Central memory CD4-positive, alpha-beta T cell (primary cell): ENCODE results near the gene POLR2L.
A peak's percentile ranks its signal among the peaks of the same experiment; 100 is the strongest.

ENCODE experiments used
- DNase-seq: peaks from one replicate; pipeline ENCODE4 v3.0.0; 2022

The POLR2L gene

DNA sequence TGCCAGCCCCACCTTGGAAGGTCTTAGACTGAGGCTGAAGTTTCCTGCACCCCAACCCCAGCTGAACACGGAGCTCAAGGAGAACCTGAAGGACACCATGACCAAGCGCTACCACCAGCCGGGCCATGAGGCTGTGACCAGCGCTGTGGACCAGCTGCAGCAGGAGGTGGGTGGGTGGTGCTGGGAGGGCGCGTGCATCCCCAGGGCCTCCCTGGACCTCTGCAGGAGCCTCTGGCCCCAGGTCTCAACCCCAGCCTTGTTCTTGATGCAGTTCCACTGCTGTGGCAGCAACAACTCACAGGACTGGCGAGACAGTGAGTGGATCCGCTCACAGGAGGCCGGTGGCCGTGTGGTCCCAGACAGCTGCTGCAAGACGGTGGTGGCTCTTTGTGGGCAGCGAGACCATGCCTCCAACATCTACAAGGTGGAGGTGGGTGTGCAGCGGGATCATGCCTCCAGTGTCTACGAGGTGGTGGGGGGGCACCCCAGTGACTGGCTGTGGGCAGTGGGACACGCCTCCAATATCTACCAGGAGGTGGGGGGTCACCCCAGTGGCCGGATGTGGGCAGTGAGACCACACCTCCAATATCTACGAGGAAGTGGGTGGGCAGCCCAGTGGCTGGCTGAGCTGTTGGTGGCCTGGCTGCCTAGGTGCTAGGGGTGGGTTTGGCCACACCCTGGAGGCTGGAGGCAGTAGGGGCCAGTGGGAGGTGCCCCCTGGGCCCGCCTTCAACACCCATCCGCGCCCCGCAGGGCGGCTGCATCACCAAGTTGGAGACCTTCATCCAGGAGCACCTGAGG is 4.9 kb downstream of the POLR2L start:
- no peak for DNase-seq

DNA sequence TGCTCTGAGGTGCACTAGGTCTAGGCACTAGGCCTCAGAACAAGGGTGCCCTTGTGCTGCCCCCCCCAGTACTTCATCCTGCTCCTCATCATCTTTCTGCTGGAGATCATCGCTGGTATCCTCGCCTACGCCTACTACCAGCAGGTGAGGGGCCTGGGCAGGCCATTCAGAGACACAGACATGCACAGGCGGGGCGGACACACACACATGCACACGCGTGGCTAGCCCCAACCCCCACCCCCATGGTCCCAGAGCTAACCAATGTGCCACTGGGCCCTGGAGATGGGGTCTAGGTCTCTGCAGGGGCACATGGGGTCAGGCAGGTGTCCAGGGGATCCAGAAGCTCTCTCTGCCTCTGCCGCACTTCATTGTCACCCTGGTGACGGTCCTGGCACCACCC is 5.6 kb downstream of the POLR2L start:
- DNase-seq = no peak

DNA sequence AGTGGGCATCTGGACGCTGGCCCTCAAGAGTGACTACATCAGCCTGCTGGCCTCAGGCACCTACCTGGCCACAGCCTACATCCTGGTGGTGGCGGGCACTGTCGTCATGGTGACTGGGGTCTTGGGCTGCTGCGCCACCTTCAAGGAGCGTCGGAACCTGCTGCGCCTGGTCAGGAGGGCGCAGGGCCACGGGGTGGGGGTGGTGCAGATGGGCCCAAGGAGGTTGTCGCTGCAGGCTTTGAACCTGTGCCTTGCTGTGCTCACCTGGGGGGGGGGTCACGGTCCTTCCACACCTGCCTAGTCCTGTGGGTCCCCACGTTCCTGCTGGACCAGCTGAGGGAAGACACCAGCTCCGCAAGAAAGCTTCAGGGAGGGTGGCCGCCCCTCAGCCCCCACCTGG is 6.1 kb downstream of the POLR2L start:
- no peak for DNase-seq

DNA sequence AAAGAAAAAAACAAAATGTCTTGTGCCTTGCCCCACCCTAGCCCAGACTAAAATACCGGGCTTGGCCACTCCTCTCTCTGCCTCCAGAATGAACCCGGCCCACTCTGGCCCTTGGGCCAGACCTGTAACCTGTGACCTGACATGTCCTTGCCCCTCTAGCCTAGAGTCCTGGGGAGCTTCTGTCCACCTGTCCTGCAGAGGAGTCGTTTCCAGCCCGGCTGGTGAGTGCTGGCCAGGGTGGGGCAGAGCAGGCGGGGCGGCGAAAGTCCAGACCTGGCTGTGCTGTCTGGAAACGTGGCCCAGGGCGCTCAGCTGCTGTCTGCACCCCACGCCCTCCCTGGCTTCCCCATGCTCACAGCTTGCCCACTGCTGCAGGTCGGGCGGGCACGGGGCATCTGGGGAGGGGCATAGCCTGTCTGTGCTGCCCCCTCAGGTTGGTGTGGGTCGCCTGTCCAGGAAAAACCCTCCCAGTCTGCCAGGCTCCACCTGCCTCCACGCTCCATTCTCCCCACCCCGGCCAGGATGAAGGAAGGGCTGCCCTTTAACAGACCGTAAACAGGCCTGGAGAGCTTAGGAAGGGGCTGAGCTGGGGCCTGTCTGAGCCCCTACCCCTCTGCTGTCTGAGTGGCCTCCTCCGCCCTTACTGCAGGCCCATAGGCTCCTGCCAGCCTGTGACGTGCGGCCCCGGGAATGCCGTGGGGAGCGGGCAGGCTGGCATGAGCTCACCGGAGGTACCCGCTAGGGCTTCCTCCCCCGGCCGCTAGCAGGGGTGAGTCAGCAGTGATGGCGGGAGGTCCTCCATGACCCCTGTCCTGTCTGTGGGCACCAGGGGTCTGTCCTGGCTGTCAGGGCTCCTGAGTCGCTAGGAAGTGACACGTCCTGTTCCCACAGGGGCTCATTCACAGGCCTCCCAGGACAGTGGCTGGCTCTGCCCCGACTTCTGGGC is 7.7 kb downstream of the POLR2L start:
- no peak for DNase-seq

DNA sequence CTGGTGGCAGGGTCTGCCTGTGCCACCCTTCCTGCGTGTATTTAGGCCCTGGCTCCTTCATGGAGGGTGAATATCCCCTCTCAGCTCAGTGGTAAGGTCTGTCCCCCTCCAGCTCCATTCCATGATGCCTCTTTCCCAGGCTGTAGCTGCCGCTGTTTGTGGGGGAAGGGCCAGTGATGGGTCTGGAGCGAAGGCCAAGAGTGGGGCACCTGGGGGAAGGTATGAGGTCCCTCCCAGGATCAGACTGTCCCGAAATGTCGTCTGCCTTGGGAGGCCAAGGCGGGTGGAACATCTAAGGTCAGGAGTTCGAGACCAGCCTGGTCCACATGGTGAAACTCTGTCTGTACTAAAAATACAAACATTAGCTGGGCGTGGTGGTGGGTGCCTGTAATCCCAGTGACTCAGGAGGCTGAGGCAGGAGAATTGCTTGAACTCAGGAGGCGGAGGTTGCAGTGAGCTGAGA is 8.4 kb downstream of the POLR2L start:
- DNase-seq = no peak

DNA sequence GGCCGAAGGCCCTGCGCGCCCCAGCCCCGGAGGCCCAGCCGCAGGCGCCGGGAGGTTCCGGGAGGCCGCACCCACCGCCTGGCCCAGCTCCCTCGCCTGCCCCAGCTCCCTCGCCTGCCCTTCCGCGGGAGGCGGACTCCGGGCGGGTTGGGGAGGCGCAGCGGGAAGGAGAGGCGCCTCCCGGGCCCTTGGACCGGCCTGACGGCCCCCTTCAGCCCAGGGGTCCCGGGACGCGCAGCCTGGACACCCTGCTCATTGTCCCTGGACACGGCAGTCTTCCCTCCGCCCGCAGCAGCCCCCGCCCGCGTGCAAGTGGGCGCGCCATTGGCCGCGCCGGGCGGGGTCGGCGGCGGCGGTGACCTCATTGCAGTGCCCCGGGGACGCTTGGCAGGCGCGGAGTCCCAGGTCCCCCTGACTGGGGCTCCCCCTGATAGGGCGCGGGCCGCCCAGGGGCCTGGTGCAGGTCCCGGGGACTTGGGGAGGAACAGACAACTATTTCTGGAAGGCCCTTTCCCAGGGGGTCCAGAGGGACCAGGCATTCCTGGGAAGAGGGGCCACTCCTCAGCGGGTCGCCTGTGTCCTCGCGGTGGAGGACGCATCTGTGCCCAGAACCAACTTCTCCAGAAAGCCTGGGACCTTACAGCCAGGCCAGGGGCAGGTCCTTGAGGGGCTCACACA is 9.1 kb downstream of the POLR2L start:
- DNase-seq = peak; percentile 32

DNA sequence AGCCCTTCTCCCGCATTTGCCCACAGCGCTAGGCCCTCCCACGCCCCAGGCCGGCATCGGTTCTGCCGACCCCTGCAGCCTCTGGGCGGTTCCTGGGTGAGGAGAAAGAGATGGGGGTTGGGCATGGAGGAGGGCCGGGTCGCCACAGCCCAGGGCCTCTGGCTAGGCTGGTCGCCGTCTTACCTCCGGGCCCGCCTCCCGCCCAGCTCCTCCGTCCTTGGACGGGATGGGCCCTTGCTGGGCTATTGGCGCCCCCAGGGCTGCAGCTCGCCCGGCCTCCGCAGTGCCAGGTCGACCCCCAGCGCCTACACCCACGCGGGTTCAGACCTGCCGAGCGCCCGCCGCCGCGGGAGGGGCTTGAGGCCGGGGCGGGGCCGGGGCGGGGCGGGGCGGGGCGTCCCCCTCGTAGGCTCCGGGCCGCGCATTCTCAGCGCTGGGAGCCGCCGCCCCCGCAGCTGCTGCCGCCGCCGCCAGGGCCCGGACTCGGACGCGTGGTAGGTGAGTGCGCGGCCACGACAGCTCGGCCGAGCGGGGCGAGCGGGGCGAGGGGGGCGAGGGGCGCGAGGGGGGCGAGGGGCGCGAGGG is 9.7 kb downstream of the POLR2L start, which contains the start of gene CD151:
Gene CD151, plus strand, starts transcription at position 424 of the 585 bp plus-strand sequence. CDS start 3,118 bp downstream, outside the sequence.
- DNase-seq = no peak

DNA sequence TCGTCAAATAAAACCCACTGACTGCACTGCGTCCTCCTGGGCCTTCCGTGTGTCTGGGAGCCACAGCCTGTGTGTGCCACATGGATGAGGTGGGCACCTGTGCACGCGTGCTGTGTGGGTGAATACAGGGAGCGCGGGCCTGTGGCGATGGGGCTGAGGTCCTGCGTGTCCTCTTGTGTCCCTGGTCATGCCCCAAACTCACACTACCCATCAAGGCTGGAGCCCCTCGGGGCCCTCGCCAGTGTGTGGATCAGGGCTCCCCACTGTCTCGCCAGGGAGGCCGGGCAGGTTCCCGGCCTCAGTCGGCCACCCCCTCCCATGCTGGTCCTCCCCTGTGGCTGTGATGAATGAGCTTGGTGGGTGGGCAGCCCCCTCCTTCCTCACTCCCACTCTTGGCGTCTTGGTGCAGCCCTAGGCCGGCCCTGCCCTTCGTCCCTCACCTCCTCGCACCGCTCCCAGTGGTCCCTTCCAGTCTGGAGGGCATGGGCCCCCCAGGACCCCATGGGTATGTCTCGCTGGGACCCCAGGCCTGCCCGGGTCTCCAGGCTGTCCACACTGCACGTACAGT is 10.3 kb downstream of the POLR2L start:
- DNase-seq = no peak

DNA sequence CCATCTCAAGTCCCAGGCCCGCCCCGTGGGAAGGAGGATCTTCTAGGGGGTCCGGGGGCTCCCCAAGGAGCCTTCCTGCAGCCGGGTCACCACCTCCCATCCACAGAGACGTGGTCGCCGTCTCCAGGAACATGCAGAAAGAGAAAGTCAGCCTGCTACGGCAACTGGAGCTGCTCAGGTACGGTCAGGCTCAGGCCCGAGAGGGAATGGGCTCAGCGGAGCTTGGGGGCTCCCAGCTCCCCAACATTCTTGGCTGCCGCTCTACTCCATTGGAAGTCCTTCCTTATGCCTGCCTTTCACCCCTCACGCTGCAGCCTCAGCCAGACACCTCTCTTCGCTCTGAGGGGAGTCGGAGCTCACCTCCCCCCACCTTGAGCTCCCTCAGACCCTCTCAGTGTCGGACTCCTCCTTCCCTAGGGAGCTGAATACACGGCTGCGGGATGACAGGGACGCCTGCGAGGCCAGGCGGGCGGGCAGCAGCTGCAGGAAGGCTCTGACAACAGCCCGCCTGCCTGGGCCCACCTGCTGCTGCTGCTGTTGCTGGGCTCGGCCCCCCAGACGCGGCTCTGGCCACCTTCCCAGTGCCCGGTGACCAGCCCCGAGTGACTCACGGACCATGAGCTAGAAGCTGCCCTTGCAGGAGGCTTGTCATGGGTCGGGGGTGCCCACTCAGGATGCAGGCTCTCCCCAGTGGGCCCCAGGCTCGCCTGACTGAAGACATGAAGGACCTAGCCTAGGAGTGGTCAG is 11.0 kb downstream of the POLR2L start:
- no peak for DNase-seq

DNA sequence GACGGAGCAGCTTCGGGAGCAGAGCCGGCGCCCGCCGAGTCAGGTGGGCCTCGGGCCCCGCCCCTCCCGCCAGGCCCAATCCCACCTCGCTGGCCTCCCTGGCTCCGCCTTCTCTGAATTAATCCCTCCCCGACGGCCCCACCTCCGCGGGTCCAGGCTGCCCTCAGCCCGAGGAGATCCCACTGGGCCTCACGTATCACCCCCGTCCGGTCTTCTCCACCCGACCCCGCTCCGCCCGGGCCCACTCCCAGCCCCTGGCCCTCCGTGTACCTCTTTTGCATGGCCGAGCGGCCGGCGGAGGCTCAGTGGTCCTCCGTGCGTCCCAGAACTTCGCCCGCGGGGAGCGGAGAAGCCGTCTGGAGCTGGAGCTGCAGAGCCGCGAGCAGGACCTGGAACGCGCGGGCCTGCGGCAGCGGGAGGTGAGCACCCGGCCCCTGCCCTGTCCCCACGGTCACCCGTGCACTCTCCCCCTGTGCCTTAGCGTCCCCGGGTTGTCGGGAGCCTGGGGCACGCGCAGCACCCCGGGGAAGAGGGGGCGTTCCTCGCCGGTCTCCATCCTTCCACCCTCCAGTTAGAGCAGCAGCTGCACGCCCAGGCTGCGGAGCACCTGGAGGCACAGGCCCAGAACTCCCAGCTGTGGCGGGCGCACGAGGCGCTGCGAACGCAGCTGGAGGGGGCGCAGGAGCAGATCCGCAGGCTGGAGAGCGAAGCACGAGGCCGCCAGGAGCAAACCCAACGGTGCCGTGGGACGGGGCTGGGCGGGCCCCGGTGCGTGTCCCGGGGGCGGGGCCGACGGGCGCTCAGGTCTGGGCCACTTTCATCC is 11.8 kb downstream of the POLR2L start:
- DNase-seq = peak; percentile 38

DNA sequence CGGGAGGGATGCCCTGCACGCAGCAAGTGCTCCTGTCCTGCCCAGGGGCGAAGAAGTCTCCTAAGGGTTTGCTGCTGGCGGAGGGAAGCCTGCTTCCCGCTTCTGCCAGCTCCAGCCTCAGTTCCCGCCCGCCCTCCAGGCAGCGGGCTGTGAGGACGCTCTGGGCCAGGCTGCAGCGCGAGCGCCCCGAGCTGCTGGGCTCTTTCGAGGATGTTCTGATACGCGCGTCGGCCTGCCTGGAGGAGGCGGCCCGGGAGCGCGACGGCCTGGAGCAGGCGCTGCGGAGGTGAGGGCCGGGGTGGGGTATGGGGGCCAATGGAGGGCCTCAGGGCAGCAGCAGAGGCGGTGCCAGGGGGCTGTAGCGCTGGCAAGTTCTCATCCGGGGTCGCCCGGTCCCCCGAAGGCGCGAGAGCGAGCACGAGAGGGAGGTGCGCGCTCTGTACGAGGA is 12.5 kb downstream of the POLR2L start:
- no peak for DNase-seq

DNA sequence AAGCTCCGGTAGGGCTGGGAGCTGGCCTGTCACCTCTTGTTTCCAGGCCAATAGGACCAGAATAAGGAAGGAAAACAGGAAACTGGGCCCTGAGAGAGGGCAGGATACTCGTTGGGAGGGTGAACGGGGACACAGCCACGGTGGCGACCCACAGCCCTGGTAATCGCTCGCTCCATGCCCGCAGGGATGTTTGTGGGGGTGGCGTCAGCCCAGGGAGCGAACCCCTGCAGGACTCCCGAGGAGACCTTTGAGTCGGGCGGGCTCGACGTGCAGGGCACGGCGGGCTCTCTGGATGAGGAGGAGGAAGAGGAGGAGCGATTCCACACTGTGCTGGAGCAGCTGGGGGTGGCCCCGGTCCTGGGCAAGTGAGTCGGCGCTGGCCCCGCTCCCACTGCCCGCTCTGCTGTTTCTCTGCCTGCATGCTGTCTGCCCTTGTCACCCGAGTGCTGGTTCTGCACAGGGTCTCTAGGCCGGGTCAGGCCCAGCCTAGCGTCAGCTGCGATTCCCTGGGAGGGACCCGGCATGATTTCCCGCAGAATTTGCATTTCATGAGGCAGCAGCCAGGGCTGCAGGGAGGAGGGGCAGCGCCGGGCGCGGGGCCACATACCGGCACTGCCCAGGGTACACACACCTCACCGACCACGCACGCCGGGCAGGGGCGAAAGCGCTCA is 13.0 kb downstream of the POLR2L start:
- no peak for DNase-seq

DNA sequence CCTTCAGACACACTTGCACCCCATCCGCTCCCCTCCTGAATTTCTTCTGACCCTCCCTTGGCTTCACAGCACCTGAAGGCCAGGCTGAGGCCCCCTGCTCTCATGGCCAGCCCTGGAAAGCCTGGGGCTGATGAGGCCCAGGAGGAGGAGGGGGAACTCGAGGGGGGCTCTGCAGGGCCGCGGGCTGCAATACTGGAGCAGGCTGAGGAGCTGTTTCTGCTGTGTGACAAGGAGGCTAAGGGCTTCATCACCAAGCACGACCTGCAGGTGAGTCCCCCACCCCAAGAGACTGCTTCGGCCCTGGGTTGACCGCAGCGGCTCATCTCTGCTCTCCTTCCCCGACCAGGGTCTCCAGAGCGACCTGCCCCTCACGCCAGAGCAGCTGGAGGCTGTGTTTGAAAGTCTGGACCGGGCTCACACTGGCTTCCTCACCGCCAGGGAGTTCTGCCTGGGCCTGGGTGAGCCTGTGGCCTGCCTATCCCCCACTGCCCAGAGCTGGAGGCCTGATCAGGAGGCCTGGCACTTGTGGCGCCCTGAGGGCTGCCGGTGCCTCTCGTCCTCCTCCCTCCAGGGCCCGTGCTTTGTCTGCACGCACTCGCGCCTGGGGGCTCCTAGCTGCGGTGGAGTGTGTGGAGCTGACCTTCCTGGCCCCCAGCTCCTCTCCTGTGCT is 13.7 kb downstream of the POLR2L start:
- DNase-seq = no peak

DNA sequence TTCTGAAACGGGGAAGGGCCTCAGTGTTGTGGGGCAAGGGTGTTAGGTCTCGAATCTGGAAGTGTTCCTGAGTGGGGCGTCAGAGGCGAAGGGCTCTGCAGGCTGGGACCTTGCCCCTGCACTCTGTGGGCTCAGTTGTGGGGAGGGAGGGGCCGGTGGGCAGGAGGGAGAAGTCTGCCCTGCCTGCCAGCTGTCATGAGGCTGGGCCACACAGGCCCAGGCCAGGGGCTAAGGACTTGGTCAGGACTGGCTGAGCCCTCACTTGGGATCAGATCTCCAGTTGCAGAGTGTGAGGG is 14.5 kb downstream of the POLR2L start, which contains the start of gene CRACR2B:
Gene CRACR2B, plus strand, starts transcription at position 23 of the 296 bp plus-strand sequence. CDS start 689 bp downstream, outside the sequence.
- no peak for DNase-seq

DNA sequence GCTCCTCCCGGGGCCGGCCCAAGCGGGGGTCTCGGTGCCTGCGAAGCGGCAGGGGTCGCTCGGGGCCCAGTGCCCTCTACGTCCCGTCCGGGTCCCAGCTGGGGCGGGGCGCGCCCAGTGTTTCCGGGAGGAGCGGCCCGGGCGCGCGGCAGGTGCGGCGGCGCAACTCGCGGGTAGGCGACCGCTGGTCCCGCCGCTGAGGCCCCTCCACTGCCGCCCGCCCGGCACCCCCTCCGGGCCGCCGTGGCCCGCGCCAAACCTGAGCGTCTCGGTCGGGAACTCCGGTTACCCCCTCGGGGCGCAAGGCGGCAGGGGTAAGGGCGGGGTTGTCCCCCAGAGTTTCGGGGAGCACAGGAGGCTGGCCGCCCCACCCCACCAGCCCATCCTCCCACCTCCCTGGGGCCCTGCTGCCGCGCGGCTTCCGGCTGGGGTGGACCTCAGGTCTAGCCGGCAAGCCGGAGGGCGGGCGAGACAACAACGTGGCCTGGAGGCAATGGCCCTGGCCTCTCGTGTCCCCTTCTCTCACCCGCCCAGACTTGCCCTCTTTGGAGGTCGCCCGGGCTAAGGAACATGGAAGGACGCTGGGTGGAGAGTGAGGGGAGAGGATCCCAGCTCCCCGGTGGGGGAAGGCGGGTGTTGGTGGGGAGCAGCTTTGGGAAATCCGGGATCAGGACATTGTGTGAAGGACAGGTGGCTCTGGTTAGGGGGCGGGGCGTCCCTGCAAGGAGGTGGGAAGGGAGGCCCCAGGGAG is 15.0 kb downstream of the POLR2L start:
- DNase-seq = no peak

DNA sequence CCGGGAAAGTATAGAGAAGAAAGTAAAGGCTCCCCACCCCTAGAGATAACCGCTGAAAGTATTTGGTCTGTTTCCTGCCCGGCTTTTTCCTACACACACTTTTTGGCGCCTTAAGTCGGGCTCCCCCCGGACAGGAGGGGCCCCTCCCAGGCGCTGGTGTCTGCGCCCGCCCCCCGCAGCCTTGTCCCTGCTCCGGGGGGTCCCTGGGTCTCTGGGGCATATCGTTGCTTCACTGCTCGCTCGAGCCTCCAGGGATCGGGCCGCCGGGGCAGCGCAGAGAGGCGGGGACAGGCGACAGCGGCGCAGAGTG is 15.5 kb downstream of the POLR2L start:
- DNase-seq = no peak

DNA sequence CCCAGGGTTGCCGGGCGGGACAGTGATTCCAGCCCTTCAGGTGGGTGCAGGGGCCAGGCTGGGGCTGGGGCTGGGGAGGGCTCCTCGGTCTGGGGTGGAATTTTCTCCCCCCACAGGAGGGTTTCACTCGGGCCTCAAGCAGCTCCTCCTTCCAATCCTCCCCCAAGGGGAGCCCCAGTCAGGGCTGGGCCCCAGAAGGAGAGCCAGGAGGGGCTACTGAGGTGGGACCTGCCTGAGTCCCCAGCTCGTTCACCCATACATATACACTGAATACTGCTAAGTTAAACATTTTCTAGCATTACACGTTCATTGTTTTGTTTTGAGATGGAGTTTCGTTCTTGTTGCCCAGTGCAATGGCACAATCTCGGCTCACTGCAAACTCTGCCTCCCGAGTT is 16.1 kb downstream of the POLR2L start:
- no peak for DNase-seq

DNA sequence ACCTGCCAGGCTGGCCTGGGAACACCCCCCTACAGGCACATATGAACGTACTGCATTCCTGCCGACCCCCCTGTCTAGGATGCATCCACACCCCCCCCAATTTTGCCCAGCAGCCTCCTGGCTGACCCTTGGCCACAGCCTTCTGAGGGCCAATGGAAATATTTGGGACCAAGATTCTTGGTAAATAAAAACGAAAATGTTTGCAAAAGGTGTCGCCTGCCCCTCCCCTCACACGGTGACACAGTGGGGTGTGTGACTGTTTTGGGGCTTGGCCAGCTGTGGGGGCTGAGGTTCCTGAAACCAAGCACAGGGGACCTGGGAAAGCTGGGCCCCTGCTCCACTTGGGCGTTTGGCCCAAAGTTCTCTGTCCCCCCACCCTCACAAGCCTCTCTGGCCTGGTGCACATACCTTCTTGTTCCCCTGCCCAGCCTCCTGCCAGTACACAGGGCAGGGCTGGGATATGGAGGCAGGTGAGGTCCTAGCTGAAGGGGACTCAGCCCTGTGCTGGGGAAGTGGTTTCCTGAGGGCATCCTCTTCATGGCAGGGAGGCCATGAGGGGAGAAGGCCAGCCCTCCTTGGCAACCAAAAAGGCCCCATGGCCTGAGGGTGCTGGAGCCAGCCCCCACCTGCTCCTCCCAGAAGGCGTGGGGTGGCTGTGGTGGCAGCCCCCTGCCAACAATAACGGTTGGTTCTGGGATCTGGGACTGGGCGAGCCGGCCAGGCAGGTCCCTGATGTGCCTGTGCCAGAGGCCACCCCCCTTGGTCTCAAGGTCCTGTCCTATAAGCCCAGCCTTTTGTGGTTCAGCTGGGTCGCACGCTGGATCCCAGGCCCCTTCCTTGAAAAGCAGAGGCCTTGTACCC is 16.7 kb downstream of the POLR2L start:
- no peak for DNase-seq
